ENCODE measurements around the gene FLCN. TPM values are rescaled to one million over a fixed set of nuclear protein-coding genes. Genes with fewer than 3 reads are reported as not detected.
A peak's percentile ranks its signal among the peaks of the same experiment; 100 is the strongest.

Gene FLCN
- total and polyA plus RNA-seq, 2 of the 13 experiments (the other 11 are each of a cell fraction or from before 2014, with no cell fraction given), result 16.6 to 24.9 TPM

DNA sequence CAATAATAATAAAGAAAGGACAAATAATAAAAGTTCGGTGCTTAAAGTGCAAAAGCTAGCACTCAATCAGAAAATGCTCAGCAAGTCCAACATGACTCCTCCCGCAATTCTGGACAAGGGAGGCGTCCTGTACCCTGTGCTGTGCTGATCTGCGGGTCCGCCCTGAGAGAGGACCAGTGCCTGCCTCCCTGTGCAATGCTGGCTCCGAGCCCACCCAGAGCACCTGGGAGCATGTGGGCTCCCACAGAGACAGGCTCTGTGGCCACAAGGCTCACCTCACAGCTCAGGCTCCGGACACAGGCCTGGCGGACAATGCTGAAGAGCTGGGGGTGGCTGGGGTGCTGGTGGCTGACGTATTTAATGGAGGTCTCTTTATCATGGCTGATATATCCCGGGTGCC, 11.1 kb downstream of the FLCN start:
- CTCF ChIA-PET (ENCODE audit: low intra/inter-chr PET ratio, low total read pairs), result no interaction called here
- ATAC-seq, result no peak
- no TSS peak for BruUV-seq (replicated peaks)
- in situ Hi-C loops (cut with HindIII; ENCODE audit: extremely low pct_ligation_motif_present, low pct_unique_long_range_greater_than_20kb) (no loop called here), intact Hi-C loops (cut with micrococcal nuclease; ENCODE audit: unreplicated experiment) (no loop called here)
- Histone ChIP-seq H3K27ac (ENCODE audit: extremely low read length, insufficient read depth, low read length) (no peak overlapping the region), H3K4me1 (ENCODE audit: insufficient read depth, low read length) (no peaks in the 10 kb centered on the region), H3K9me3 (ENCODE audit: low read length) (no peaks in the 10 kb centered on the region), H3K36me3 (replicated peaks in 1 of 2; ENCODE audit: control insufficient read depth in 1 of 2, insufficient read depth in 2 of 2, low read length in 2 of 2) (peaks cover 59 to 92% of the 10 kb centered on the region in 2 experiments), H4K20me1 (ENCODE audit: insufficient read depth, low read length) (no peaks in the 10 kb centered on the region), H3K4me3 (replicated peaks in 1 of 3; ENCODE audit: insufficient read depth in 1 of 3, low read depth in 2 of 3, low read length in 3 of 3) (no peak overlapping the region), H3K9ac (ENCODE audit: insufficient read depth, low read depth, low read length) (no peak overlapping the region), H3K79me2 (ENCODE audit: insufficient read depth, low read length) (no peaks in the 10 kb centered on the region), H3K27me3 (ENCODE audit: control insufficient read depth in 1 of 2, insufficient read depth in 2 of 2, low read length in 2 of 2) (no peaks in the 10 kb centered on the region), H3K4me2 (ENCODE audit: low read depth, low read length) (no peak overlapping the region), H2AFZ (ENCODE audit: low read length) (no peak overlapping the region)
- WGBS (ENCODE audit: low lambda C conversion rate), result 96% methylated on average over 10 of the region's 10 CpGs
- POLR2A ChIA-PET, result interaction anchor here (1.1 to 1.2 kb wide), 2 partner anchors 9 to 18 kb away, joined by 3 to 4 read pairs; no protein-coding TSS in a partner anchor
- no peak for TF ChIP-seq ZNF564 (CRISPR knock-in tag; IDR thresholded peaks at IDR 0.05)
- DNase-seq (ENCODE audit: low spot score), result no peak
- no peak for FAIRE-seq

DNA sequence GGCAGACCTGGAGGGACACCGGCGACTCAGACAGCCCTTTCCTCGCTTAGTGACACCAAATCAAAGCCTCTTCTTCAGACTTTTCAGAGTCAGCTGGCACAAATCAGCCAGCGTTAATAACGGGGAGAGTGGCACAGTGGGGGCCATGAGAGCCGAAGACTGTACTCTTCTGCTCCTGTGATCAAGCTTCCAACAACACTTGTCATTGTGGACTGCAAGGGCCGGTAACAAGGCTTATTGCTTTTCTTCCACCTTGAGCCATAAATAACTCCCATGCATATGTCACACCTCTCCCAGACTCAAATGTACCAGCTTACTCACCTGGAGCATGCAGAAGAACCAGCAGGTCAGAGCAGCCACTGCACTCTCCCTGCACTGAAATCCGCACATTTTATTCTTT, 12.8 kb downstream of the FLCN start:
- in situ Hi-C loops (cut with HindIII; ENCODE audit: extremely low pct_ligation_motif_present, low pct_unique_long_range_greater_than_20kb), result no loop called here
- no peak for FAIRE-seq
- TF ChIP-seq, protein P1, sequence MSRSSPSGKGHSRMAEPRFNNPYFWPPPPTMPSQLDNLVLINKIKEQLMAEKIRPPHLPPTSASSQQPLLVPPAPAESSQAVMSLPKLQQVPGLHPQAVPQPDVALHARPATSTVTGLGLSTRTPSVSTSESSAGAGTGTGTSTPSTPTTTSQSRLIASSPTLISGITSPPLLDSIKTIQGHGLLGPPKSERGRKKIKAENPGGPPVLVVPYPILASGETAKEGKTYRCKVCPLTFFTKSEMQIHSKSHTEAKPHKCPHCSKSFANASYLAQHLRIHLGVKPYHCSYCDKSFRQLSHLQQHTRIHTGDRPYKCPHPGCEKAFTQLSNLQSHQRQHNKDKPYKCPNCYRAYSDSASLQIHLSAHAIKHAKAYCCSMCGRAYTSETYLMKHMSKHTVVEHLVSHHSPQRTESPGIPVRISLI (CRISPR knock-in tag; IDR thresholded peaks at IDR 0.05; ENCODE audit: borderline replicate concordance), result no peak
- TF ChIP-seq HES4 (CRISPR knock-in tag; IDR thresholded peaks at IDR 0.05; ENCODE audit: borderline replicate concordance) (no peak), ZNF44 (CRISPR knock-in tag; IDR thresholded peaks at IDR 0.05) (no peak), ZNF329 (CRISPR knock-in tag; IDR thresholded peaks at IDR 0.05; ENCODE audit: low read depth) (no peak), THAP11 (CRISPR knock-in tag; IDR thresholded peaks at IDR 0.05) (no peak), GABPA (IDR thresholded peaks at IDR 0.05; ENCODE audit: low read depth, low read length) (no peak), GABPA (CRISPR knock-in tag; IDR thresholded peaks at IDR 0.05; ENCODE audit: low read depth) (no peak), ZNF724P (CRISPR knock-in tag; IDR thresholded peaks at IDR 0.05; ENCODE audit: borderline replicate concordance) (no peak), SALL1 (CRISPR knock-in tag; IDR thresholded peaks at IDR 0.05) (no peak), ZMYM4 (CRISPR knock-in tag; IDR thresholded peaks at IDR 0.05) (no peak), CREB1 (IDR thresholded peaks at IDR 0.05) (no peak), CREB1 (CRISPR knock-in tag; IDR thresholded peaks at IDR 0.05) (no peak), ZNF260 (CRISPR knock-in tag; IDR thresholded peaks at IDR 0.05; ENCODE audit: borderline replicate concordance, low read depth) (no peak)
- TF ChIP-seq, protein P2, sequence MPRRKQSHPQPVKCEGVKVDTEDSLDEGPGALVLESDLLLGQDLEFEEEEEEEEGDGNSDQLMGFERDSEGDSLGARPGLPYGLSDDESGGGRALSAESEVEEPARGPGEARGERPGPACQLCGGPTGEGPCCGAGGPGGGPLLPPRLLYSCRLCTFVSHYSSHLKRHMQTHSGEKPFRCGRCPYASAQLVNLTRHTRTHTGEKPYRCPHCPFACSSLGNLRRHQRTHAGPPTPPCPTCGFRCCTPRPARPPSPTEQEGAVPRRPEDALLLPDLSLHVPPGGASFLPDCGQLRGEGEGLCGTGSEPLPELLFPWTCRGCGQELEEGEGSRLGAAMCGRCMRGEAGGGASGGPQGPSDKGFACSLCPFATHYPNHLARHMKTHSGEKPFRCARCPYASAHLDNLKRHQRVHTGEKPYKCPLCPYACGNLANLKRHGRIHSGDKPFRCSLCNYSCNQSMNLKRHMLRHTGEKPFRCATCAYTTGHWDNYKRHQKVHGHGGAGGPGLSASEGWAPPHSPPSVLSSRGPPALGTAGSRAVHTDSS (CRISPR knock-in tag; conservative IDR thresholded peaks at IDR 0.05), result no peak
- TF ChIP-seq, protein P3, sequence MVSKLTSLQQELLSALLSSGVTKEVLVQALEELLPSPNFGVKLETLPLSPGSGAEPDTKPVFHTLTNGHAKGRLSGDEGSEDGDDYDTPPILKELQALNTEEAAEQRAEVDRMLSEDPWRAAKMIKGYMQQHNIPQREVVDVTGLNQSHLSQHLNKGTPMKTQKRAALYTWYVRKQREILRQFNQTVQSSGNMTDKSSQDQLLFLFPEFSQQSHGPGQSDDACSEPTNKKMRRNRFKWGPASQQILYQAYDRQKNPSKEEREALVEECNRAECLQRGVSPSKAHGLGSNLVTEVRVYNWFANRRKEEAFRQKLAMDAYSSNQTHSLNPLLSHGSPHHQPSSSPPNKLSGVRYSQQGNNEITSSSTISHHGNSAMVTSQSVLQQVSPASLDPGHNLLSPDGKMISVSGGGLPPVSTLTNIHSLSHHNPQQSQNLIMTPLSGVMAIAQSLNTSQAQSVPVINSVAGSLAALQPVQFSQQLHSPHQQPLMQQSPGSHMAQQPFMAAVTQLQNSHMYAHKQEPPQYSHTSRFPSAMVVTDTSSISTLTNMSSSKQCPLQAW (CRISPR knock-in tag; IDR thresholded peaks at IDR 0.05), result no peak

More for the DNA sequence above, 12.8 kb downstream of the FLCN start:
- no peaks in the 10 kb centered on the region for H3K79me2 ChIP-seq (ENCODE audit: insufficient read depth, low read length)
- POLR2A ChIA-PET, result no interaction called here
- H4K20me1 ChIP-seq (ENCODE audit: insufficient read depth, low read length), result no peaks in the 10 kb centered on the region
- H3K4me1 ChIP-seq (ENCODE audit: insufficient read depth, low read length), result no peaks in the 10 kb centered on the region
- no peaks in the 10 kb centered on the region for H3K9me3 ChIP-seq (ENCODE audit: low read length)
- intact Hi-C loops (cut with micrococcal nuclease; ENCODE audit: unreplicated experiment), result no loop called here
- no peak overlapping the region for H3K9ac ChIP-seq (ENCODE audit: insufficient read depth, low read depth, low read length)
- ATAC-seq, result no peak
- no peak overlapping the region for H3K4me2 ChIP-seq (ENCODE audit: low read depth, low read length)
- TSS peak; percentile 32 for BruUV-seq (replicated peaks)
- H3K36me3 ChIP-seq (replicated peaks in 1 of 2; ENCODE audit: control insufficient read depth in 1 of 2, insufficient read depth in 2 of 2, low read length in 2 of 2), result peaks cover 57 to 89% of the 10 kb centered on the region in 2 experiments
- 95% methylated on average over 7 of the region's 8 CpGs for WGBS (ENCODE audit: low lambda C conversion rate)
- CTCF ChIA-PET (ENCODE audit: low intra/inter-chr PET ratio, low total read pairs), result no interaction called here
- H3K4me3 ChIP-seq (replicated peaks in 1 of 3; ENCODE audit: insufficient read depth in 1 of 3, low read depth in 2 of 3, low read length in 3 of 3), result no peak overlapping the region
- H3K27me3 ChIP-seq (ENCODE audit: control insufficient read depth in 1 of 2, insufficient read depth in 2 of 2, low read length in 2 of 2), result no peaks in the 10 kb centered on the region
- H3K27ac ChIP-seq (ENCODE audit: extremely low read length, insufficient read depth, low read length), result no peak overlapping the region
- DNase-seq (ENCODE audit: low spot score), result no peak
- no peak overlapping the region for H2AFZ ChIP-seq (ENCODE audit: low read length)
